Ovary (tissue), 3 donors: ENCODE data around the gene CENPB.

Experiments used
- EP300 ChIP-seq: sonication (generic); formaldehyde crosslinking; IDR thresholded peaks from one replicate; pipeline ENCODE4 v1.6.1; 2017; ENCODE audit warnings: antibody characterized with exemption
- POLR2A ChIP-seq: fragments of 450-650 bp; IDR thresholded peaks from one replicate; pipeline ENCODE4 v1.6.1; 2017; ENCODE audit warnings: antibody characterized with exemption, mild to moderate bottlenecking, moderate library complexity
- TF ChIP-seq, protein P1 (sequence below), 3 donors: fragments of 450-650 bp in 2 of 3; fragments of 200-600 bp in 1 of 3; IDR thresholded peaks; one replicate each; pipeline versions ENCODE4 v1.5.1 to v1.8.0; 2016 to 2022; ENCODE audit warnings: antibody characterized with exemption in 3 of 3, mild to moderate bottlenecking in 1 of 3
- donor health status: DM: no; HTN: no; CAD: no.

- TF ChIP-seq POLR2A (no peak), EP300 (no peak)
- TF ChIP-seq, protein P1, sequence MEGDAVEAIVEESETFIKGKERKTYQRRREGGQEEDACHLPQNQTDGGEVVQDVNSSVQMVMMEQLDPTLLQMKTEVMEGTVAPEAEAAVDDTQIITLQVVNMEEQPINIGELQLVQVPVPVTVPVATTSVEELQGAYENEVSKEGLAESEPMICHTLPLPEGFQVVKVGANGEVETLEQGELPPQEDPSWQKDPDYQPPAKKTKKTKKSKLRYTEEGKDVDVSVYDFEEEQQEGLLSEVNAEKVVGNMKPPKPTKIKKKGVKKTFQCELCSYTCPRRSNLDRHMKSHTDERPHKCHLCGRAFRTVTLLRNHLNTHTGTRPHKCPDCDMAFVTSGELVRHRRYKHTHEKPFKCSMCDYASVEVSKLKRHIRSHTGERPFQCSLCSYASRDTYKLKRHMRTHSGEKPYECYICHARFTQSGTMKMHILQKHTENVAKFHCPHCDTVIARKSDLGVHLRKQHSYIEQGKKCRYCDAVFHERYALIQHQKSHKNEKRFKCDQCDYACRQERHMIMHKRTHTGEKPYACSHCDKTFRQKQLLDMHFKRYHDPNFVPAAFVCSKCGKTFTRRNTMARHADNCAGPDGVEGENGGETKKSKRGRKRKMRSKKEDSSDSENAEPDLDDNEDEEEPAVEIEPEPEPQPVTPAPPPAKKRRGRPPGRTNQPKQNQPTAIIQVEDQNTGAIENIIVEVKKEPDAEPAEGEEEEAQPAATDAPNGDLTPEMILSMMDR (IDR thresholded peaks at IDR 0.05): peak; percentile 37 to 59 (median 51)
These were observed 31.9 kb upstream of the CENPB start for GRCh38 chr20:3818155-3819151.
